Measurements from ENCODE around the gene DCTPP1. TPM values are rescaled to one million over a fixed set of nuclear protein-coding genes. Genes with fewer than 3 reads are reported as not detected.

The DCTPP1 gene
- total and polyA plus RNA-seq, 2 experiments from 2014 or later, result 20.2 to 45.7 TPM

- Histone ChIP-seq H2AFZ (peak overlapping the region; percentile 60), H3K4me2 (ENCODE audit: unreplicated experiment) (peak overlapping the region; percentile 65), H3K79me2 (ENCODE audit: insufficient read depth) (0 out of 2 replicates have a peak, but pooled peaks cover 15% of the 10 kb centered on the region), H3K9ac (peak overlapping the region; percentile 58), H3K9me2 (ENCODE audit: insufficient read depth) (no peaks in the 10 kb centered on the region), H3K27me3 (replicated peaks; ENCODE audit: insufficient read depth) (no peaks in the 10 kb centered on the region), H3K36me3 (ENCODE audit: low read depth) (peaks cover 5% of the 10 kb centered on the region; the same call in 1 of the 2 replicates), H3F3A (ENCODE audit: insufficient read depth) (peaks cover 24% of the 10 kb centered on the region), H3K27ac (0 out of 2 replicates have a peak overlapping the region, but pooled peaks have one; percentile 2), H3K9me3 (ENCODE audit: low read depth) (no peaks in the 10 kb centered on the region), H3K4me1 (ENCODE audit: insufficient read depth) (no peaks in the 10 kb centered on the region), H4K20me1 (ENCODE audit: insufficient read depth) (no peaks in the 10 kb centered on the region), H3K4me3 (peak overlapping the region; percentile 69)
- DNase-seq, result peak; percentile 94
- in situ Hi-C loops (cut with MboI), result loop anchor here (25.0 kb wide), 1 partner anchor 305 kb away; the partner anchor contains the start of genes GDPD3 and MAPK3
- TF ChIP-seq EZH2 (IDR thresholded peaks at IDR 0.05; ENCODE audit: insufficient read depth, poor library complexity, severe bottlenecking), result no peak
- no peak for TF ChIP-seq EZH2phosphoT487 (IDR thresholded peaks at IDR 0.05; ENCODE audit: insufficient read depth, low read depth)
- 1 to 3% methylated on average over 85 to 117 of the region's 140 CpGs for WGBS, 2 experiments (ENCODE audit: low coverage in 1 of 2, low lambda C conversion rate in 2 of 2, missing lambda C conversion rate in 2 of 2)
Observed at GRCh38 chr16:30417529-30418349, 12.1 kb downstream of the DCTPP1 start.

- in situ Hi-C loops (cut with MboI), result loop anchor here (25.0 kb wide), 1 partner anchor 305 kb away; the partner anchor contains the start of genes GDPD3 and MAPK3
- H3K4me2 ChIP-seq (ENCODE audit: unreplicated experiment), result peak overlapping the region; percentile 65
- H3K9ac ChIP-seq, result peak overlapping the region; percentile 58
- H3K4me1 ChIP-seq (ENCODE audit: insufficient read depth), result no peaks in the 10 kb centered on the region
- WGBS, 2 experiments (ENCODE audit: low coverage in 1 of 2, low lambda C conversion rate in 2 of 2, missing lambda C conversion rate in 2 of 2), result 58 to 62% methylated on average over 18 of the region's 18 CpGs
- TF ChIP-seq EZH2phosphoT487 (IDR thresholded peaks at IDR 0.05; ENCODE audit: insufficient read depth, low read depth) (no peak), EZH2 (IDR thresholded peaks at IDR 0.05; ENCODE audit: insufficient read depth, poor library complexity, severe bottlenecking) (no peak)
- peaks cover 22% of the 10 kb centered on the region for H3K79me2 ChIP-seq (ENCODE audit: insufficient read depth)
- H2AFZ ChIP-seq, result peak overlapping the region; percentile 60
- H3F3A ChIP-seq (ENCODE audit: insufficient read depth), result peaks cover 24% of the 10 kb centered on the region
- no peaks in the 10 kb centered on the region for H3K27me3 ChIP-seq (replicated peaks; ENCODE audit: insufficient read depth)
- H3K9me2 ChIP-seq (ENCODE audit: insufficient read depth), result no peaks in the 10 kb centered on the region
- H3K36me3 ChIP-seq (ENCODE audit: low read depth), result peaks cover 5% of the 10 kb centered on the region; the same call in 1 of the 2 replicates
- no peaks in the 10 kb centered on the region for H3K9me3 ChIP-seq (ENCODE audit: low read depth)
- H3K27ac ChIP-seq, result peak overlapping the region; percentile 2; the same call in 1 of the 2 replicates
- H3K4me3 ChIP-seq, result peak overlapping the region; percentile 69
- peak; percentile 28 for DNase-seq
- H4K20me1 ChIP-seq (ENCODE audit: insufficient read depth), result no peaks in the 10 kb centered on the region
Observed at GRCh38 chr16:30416624-30417528, 13.0 kb downstream of the DCTPP1 start.

- H3K4me1 ChIP-seq (ENCODE audit: insufficient read depth), result no peaks in the 10 kb centered on the region
- WGBS, 2 experiments (ENCODE audit: low coverage in 1 of 2, low lambda C conversion rate in 2 of 2, missing lambda C conversion rate in 2 of 2), result 94 to 95% methylated on average over 4 of the region's 4 CpGs
Observed at GRCh38 chr16:30416047-30416603, 13.7 kb downstream of the DCTPP1 start.

More at GRCh38 chr16:30416047-30416603, 13.7 kb downstream of the DCTPP1 start:
- no peak overlapping the region for H3K4me3 ChIP-seq
- H3K27me3 ChIP-seq (replicated peaks; ENCODE audit: insufficient read depth), result no peaks in the 10 kb centered on the region
- no peaks in the 10 kb centered on the region for H3K9me2 ChIP-seq (ENCODE audit: insufficient read depth)
- H4K20me1 ChIP-seq (ENCODE audit: insufficient read depth), result no peaks in the 10 kb centered on the region
- DNase-seq, result no peak
- in situ Hi-C loops (cut with MboI), result loop anchor here (25.0 kb wide), 1 partner anchor 304 kb away; the partner anchor contains the start of genes GDPD3 and MAPK3
- H2AFZ ChIP-seq, result no peak overlapping the region
- no peaks in the 10 kb centered on the region for H3K9me3 ChIP-seq (ENCODE audit: low read depth)
- H3K27ac ChIP-seq, result no peak overlapping the region
- H3K9ac ChIP-seq, result no peak overlapping the region
- H3F3A ChIP-seq (ENCODE audit: insufficient read depth), result peaks cover 24% of the 10 kb centered on the region
- no peak for TF ChIP-seq EZH2phosphoT487 (IDR thresholded peaks at IDR 0.05; ENCODE audit: insufficient read depth, low read depth)
- TF ChIP-seq EZH2 (IDR thresholded peaks at IDR 0.05; ENCODE audit: insufficient read depth, poor library complexity, severe bottlenecking), result no peak
- peaks cover 5% of the 10 kb centered on the region; the same call in 1 of the 2 replicates for H3K36me3 ChIP-seq (ENCODE audit: low read depth)
- H3K4me2 ChIP-seq (ENCODE audit: unreplicated experiment), result no peak overlapping the region
- peaks cover 26% of the 10 kb centered on the region for H3K79me2 ChIP-seq (ENCODE audit: insufficient read depth)

Data from GM23248 (cell line).